Mononuclear cell (primary cell): ENCODE measurements around the gene IRF7. TPM values are rescaled to one million over a fixed set of nuclear protein-coding genes. Genes with fewer than 3 reads are reported as not detected.
A peak's percentile ranks its signal among the peaks of the same experiment; 100 is the strongest.
"Not testable (repeated sequence)": the region's sequence is repeated elsewhere in the genome, so short reads cannot be mapped to it uniquely, and the experiment has no call there.

ENCODE experiments used
- H3K27me3 ChIP-seq: 2 replicates; pipeline ENCODE4 v1.6.0; 2011; ENCODE audit warnings: low read length, control low read depth; ENCODE audit not compliant: insufficient read depth
- H3K4me1 ChIP-seq: 2 replicates; pipeline ENCODE4 v1.5.1; 2011; ENCODE audit warnings: mild to moderate bottlenecking, low read length, control low read depth; ENCODE audit not compliant: insufficient read depth
- H3K4me3 ChIP-seq: 2 replicates; pipeline ENCODE4 v1.5.1; 2011; ENCODE audit warnings: mild to moderate bottlenecking, low read length, moderate library complexity
- H3K9me3 ChIP-seq: 2 replicates; pipeline ENCODE4 v1.5.1; 2011; ENCODE audit warnings: low read depth, mild to moderate bottlenecking, control low read depth, low read length
- total RNA-seq: library from RNA; depleted of rRNA; stranded (reverse); fragments of >200 nt; gene quantifications from one replicate; pipeline ENCODE4 v1.2.3, GENCODE V29; 2012

IRF7 gene
- total RNA-seq, result 50.9 TPM

GRCh38 chr11:615504-616319 is at the start of gene IRF7:
TSS of gene IRF7 (minus strand) at chr11:615950. CDS start at chr11:615364, 586 bp downstream.
- Histone ChIP-seq H3K4me1 (peaks cover 34% of the 10 kb centered on the region), H3K4me3 (peak within 1 kb of the TSS; percentile 87), H3K9me3 (no peaks in the 10 kb centered on the region), H3K27me3 (no peaks in the 10 kb centered on the region)

DNA sequence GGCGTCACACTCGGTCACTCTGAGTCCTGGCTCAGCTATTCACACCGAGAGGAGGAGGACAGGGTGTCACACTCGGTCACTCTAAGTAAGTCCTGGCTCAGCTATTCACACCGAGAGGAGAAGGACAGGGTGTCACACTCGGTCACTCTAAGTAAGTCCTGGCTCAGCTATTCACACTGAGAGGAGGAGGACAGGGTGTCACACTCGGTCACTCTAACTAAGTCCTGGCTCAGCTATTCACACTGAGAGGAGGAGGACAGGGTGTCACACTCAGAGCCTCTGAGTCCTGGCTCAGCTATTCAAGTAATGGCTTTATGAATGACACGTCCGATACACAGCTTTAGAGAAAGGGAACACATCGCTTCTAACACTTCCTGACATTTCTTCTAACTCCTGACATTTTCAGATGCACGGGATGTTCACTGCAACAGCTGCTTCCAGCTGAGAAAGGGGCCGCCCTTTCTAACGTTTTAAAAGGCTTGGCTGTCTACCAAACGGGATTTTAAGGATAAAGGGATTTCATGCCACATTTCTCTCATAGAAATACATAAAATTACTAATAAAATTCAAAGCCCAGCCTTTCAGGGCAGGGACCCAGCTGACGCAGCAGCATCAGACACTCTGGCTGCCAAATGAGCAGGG is 49.4 kb upstream of the IRF7 start:
- Histone ChIP-seq H3K27me3 (no peaks in the 10 kb centered on the region), H3K4me1 (no peaks in the 10 kb centered on the region), H3K9me3 (no peaks in the 10 kb centered on the region), H3K4me3 (no peak overlapping the region)

DNA sequence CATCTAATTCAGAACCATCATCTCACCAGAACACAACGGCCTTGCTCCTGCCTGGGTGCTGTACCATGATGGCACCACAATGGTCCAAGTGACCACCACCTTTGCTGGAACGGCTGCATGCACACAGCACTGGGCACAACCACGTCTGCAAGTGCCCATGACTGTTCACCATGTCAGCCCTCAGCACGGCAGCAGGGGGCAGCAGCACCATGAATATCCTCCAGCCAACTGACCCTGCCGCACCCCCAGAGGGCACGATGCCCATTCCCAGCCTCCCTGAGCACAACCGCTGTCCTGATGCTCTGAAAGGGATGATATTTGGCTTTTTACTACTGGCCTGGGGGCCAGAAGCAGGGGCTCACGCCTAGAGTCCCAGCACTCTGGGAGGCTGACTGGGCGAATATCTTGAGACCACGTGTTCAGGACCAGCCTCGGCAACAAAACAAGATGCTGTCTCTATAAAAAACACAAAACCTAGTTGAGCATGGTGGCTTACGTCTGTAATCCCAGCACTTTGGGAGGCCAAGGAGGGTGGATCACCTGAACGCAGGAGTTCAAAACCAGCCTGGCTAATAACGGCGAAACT is 47.0 kb upstream of the IRF7 start:
- no peak overlapping the region for H3K4me3 ChIP-seq
- H3K9me3 ChIP-seq, result no peaks in the 10 kb centered on the region
- no peaks in the 10 kb centered on the region for H3K4me1 ChIP-seq
- H3K27me3 ChIP-seq, result no peaks in the 10 kb centered on the region

DNA sequence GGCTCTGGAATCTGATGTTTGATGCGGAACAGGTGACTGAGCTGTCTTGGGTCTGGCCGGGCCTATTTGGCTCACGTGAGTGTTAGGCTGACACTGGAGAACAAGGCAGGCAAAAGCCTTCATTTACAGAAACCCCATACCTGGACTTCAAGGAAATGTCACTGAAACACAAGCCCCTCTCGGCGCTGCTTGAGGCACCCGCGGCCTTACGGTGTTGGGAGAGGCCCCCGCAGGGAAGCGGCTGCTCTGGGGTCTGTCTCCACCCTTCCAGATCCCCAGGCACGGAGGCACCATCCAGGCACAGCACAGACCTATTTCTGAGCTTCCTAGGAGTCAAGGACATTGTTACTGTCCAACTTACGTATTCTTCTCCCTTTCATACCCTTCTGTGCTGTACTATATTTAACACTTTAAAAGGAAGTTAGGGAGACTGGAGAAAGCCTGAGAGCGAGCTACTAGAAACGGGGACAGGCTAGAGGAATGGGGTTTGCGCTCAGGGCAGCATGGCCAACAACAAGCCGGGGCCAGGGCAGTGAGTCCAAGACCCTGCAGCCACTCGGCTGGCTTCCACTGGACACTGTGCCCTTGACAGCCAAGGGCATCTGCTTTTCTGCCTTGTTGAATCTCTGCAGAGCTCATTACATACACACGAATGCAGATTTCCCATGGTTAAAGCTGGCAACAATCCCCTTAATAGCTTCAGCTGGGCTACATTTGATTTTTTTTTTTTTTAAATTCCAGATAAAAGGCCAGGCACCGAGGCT is 45.1 kb upstream of the IRF7 start:
- H3K27me3 ChIP-seq, result no peaks in the 10 kb centered on the region
- no peak overlapping the region for H3K4me3 ChIP-seq
- H3K4me1 ChIP-seq, result no peaks in the 10 kb centered on the region
- H3K9me3 ChIP-seq, result no peaks in the 10 kb centered on the region

- no peaks in the 10 kb centered on the region for H3K4me1 ChIP-seq
- no peaks in the 10 kb centered on the region for H3K27me3 ChIP-seq
- no peak overlapping the region for H3K4me3 ChIP-seq
- H3K9me3 ChIP-seq, result no peaks in the 10 kb centered on the region
Observed at GRCh38 chr11:660281-660680, 44.5 kb upstream of the IRF7 start.

DNA sequence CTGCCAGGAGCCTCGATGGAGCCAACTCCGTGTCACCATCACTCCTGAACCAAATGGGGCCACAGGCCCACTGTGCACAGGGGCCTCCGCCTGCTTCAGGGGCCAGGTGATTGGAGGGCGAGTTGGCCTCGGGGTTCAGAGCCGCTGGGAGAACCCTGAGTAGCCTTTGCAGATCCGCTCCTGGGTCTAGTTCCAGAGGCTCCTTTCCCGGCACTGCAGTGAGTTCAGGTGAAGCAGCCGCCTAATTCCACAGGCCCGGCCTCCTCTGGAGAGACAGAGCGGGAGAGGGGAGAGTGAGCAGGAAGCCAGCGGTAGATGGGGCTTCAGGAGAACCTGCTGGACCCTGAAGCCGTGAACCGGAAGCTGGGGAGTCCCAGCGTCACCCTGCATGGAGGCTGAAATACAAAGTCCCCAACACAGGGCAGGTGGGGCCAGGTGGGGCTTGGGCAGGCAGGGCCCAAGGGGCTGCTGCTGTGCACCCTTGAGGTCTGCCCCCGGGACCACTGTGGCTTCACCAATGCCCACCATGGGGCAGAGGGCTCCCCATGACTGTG is 43.9 kb upstream of the IRF7 start:
- no peaks in the 10 kb centered on the region for H3K9me3 ChIP-seq
- H3K4me1 ChIP-seq, result no peaks in the 10 kb centered on the region
- no peaks in the 10 kb centered on the region for H3K27me3 ChIP-seq
- no peak overlapping the region for H3K4me3 ChIP-seq

DNA sequence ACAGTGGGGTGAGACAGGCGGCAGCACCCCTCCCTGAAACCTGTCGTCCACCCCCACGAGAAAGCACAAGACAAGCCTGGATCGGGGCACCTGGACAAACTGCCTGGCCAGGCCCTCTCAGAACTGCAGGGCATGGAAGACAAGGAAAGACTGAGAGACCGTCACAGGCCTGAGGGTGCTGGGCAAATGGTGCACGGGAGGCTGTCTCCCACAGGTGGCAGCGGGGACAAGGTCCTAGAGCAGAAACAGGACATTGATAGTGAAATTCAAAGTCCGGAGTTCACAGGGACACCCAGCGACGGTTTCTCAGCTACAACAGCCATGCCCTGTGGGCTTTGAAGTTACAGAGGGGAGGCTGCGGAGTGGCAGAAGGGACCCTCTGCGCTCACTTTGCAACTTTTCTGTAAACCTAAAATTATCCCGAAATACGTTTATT is 42.0 kb upstream of the IRF7 start:
- Histone ChIP-seq H3K27me3 (no peaks in the 10 kb centered on the region), H3K4me1 (no peaks in the 10 kb centered on the region), H3K4me3 (no peak overlapping the region), H3K9me3 (no peaks in the 10 kb centered on the region)

DNA sequence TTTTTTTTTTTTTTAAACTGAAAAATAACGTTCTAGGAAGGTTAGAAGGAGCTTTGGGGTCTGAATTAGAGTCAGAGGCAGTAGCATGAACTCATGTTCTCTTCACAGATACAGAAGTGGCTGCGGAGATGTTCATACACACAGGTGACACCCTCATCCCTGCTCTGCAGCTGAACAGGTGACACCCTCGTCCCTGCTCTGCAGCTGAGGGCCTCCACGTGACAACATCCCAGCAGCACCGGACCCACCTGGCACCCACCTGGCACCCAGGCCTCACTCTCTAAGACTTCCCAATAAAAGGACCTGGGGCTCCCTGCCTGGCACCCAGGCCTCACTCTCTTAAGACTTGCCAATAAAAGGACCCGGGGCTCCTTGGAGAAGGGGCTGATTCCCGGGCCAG is 41.1 kb upstream of the IRF7 start:
- no peaks in the 10 kb centered on the region for H3K27me3 ChIP-seq
- no peaks in the 10 kb centered on the region for H3K4me1 ChIP-seq
- H3K4me3 ChIP-seq, result no peak overlapping the region
- H3K9me3 ChIP-seq, result no peaks in the 10 kb centered on the region

DNA sequence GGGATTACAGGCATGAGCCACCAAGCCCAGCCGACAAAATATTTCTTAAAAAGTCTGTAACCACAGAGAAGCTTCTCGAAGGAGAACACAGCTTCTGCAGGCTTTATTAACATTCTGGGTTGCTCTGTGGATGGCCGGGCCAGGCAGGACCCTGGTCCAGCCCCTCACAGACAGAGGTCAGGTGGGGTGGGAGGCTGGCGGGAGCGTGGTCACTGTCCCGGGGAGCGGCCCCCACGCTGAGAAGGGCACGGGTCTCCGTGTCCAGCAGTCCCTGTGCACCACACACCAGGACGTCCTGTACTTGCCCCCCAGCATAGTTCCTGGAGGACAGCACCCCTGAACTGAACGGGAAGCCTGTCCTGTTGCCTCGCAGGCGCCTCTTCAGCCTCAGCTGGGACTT is 40.7 kb upstream of the IRF7 start:
- Histone ChIP-seq H3K4me1 (no peaks in the 10 kb centered on the region), H3K27me3 (no peaks in the 10 kb centered on the region), H3K4me3 (no peak overlapping the region), H3K9me3 (no peaks in the 10 kb centered on the region)

- Histone ChIP-seq H3K4me1 (no peaks in the 10 kb centered on the region), H3K27me3 (no peaks in the 10 kb centered on the region), H3K4me3 (no peak overlapping the region), H3K9me3 (no peaks in the 10 kb centered on the region)
Observed at GRCh38 chr11:655036-655726, 39.4 kb upstream of the IRF7 start.

- H3K4me1 ChIP-seq, H3K4me3 ChIP-seq, H3K27me3 ChIP-seq, H3K9me3 ChIP-seq: not testable (repeated sequence)
Observed at GRCh38 chr11:654444-654843, 38.7 kb upstream of the IRF7 start.

DNA sequence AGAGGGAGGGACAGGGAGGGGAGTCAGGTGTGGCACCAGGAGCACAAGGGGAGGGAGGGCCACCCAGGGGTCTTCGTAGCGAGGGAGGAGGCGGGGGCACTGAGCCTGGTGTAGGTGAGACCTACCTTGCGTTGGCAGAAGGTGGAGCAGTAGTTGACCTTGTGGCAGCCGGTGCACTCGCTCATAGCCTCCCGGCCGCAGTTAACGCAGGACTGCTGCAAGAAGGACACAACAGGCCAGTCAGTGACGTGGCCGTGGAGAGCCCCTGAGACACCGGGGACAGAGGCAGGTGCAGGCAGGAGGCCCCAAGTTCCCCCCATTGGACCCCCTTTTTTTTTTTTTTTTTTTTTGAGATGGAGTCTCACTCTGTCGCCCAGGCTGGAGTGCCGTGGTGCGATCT is 38.1 kb upstream of the IRF7 start:
- Histone ChIP-seq H3K4me1 (no peaks in the 10 kb centered on the region), H3K9me3 (no peaks in the 10 kb centered on the region), H3K27me3 (no peaks in the 10 kb centered on the region), H3K4me3 (no peak overlapping the region)

GRCh38 chr11:653136-653535 is 37.4 kb upstream of the IRF7 start:
- H3K4me3 ChIP-seq, H3K27me3 ChIP-seq, H3K9me3 ChIP-seq, H3K4me1 ChIP-seq: not testable (repeated sequence)

DNA sequence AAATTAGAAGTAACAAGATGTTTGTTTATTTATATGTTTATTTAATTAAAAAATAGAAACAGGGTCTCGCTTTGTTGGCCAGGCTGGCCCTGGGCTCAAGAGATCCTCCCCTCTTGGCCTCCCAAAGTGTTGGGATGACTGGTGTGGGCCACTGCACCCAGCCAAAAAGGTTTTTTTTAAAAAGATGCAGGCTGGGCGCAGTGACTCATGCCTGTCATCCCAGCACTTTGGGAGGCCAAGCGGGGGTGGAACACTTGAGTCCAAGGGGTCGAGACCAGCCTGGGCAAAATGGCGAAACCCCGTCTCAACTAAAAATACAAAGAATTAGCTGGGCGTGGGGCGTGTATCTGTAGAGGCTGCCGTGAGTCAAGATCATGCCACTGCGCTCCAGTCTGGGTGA is 34.7 kb upstream of the IRF7 start:
- no peaks in the 10 kb centered on the region for H3K27me3 ChIP-seq
- no peaks in the 10 kb centered on the region for H3K9me3 ChIP-seq
- no peak overlapping the region for H3K4me3 ChIP-seq
- H3K4me1 ChIP-seq, result no peaks in the 10 kb centered on the region
